A549 treated with CpdA at 1 μM for 4 hours (cell line): ENCODE data around the gene APOBEC3C. TPM values are rescaled to one million over a fixed set of nuclear protein-coding genes. Genes with fewer than 3 reads are reported as not detected.

ENCODE experiments used
- total RNA-seq: library from RNA; stranded (reverse); fragments of 200-300 nt; extraction: Qiagen RNA extraction; gene quantifications from 5 replicates; pipeline ENCODE4 v1.2.3, GENCODE V29; 2022; ENCODE audit warnings: low read depth

The APOBEC3C gene
- 25.6 to 27.0 TPM (median 25.9 TPM) in 5 replicates for total RNA-seq

GRCh38 chr22:39013942-39014722 is at the start of gene APOBEC3C:
Gene APOBEC3C, plus strand, starts transcription at chr22:39014257. Its CDS starts 106 bp downstream, at chr22:39014363.

GRCh38 chr22:38981992-38982927 is 31.8 kb upstream of the APOBEC3C start, which contains the start of gene APOBEC3B:
Gene APOBEC3B, plus strand, starts transcription at chr22:38982347. Its CDS starts 107 bp downstream, at chr22:38982454.

GRCh38 chr22:39040538-39041296 is 26.7 kb downstream of the APOBEC3C start, which contains the start of gene APOBEC3F:
Gene APOBEC3F, plus strand, starts transcription at chr22:39040864. Its CDS starts 97 bp downstream, at chr22:39040961.

Other genes starting within 250 kb of the APOBEC3C start
- gene DNAL4, start 220.1 kb upstream of the APOBEC3C start, total RNA-seq: 7.7 to 11.0 TPM (median 10.2 TPM) in 5 replicates
- 11.7 to 16.2 TPM (median 12.7 TPM) in 5 replicates for gene NPTXR, start 170.2 kb upstream of the APOBEC3C start, total RNA-seq
- gene CBX6, start 142.0 kb upstream of the APOBEC3C start, total RNA-seq: 31.4 to 35.2 TPM (median 32.6 TPM) in 5 replicates
- gene APOBEC3A, start 56.6 kb upstream of the APOBEC3C start, total RNA-seq: 0.21 TPM in 1 of 5 replicates, not detected in the others
- gene APOBEC3B, start 31.9 kb upstream of the APOBEC3C start, total RNA-seq: 29.0 to 34.9 TPM (median 30.1 TPM) in 5 replicates
- gene APOBEC3D, start 6.9 kb downstream of the APOBEC3C start, total RNA-seq: 0.22 to 0.78 TPM (median 0.29 TPM) in 4 of 5 replicates, not detected in the other
- gene APOBEC3F, start 26.6 kb downstream of the APOBEC3C start, total RNA-seq: 1.8 to 3.0 TPM (median 2.4 TPM) in 5 replicates
- 0.18 TPM in 1 of 5 replicates, not detected in the others for gene APOBEC3G, start 63.0 kb downstream of the APOBEC3C start, total RNA-seq
- gene APOBEC3H, start 83.0 kb downstream of the APOBEC3C start, total RNA-seq: 0.14 to 0.41 TPM (median 0.35 TPM) in 4 of 5 replicates, not detected in the other
- gene CBX7, start 138.4 kb downstream of the APOBEC3C start, total RNA-seq: 0.79 to 1.5 TPM (median 1.2 TPM) in 5 replicates
- 3.2 to 4.4 TPM (median 3.5 TPM) in 5 replicates for gene PDGFB, start 230.7 kb downstream of the APOBEC3C start, total RNA-seq